AML-193 (cell line): ENCODE measurements around the gene DOCK6.

Experiments used
- DNase-seq, 2 experiments: peaks; one replicate each; lab custom pipeline; 2025; lab: John Stamatoyannopoulos, UW

The DOCK6 gene

GRCh38 chr19:11225172-11225571, 37.2 kb downstream of the DOCK6 start:
- no peak for DNase-seq

GRCh38 chr19:11224429-11224828, 37.9 kb downstream of the DOCK6 start:
- no peak for DNase-seq

GRCh38 chr19:11223200-11223599, 39.1 kb downstream of the DOCK6 start:
- DNase-seq, result no peak

- DNase-seq, result no peak
Observed at GRCh38 chr19:11221082-11221598, 41.2 kb downstream of the DOCK6 start.

GRCh38 chr19:11214387-11214786, 47.9 kb downstream of the DOCK6 start:
- DNase-seq, result no peak

GRCh38 chr19:11210656-11210928, 51.7 kb downstream of the DOCK6 start:
- no peak for DNase-seq

GRCh38 chr19:11209839-11210655, 52.3 kb downstream of the DOCK6 start:
- no peak for DNase-seq

- DNase-seq, result no peak
Observed at GRCh38 chr19:11208561-11209471, 53.5 kb downstream of the DOCK6 start.

- DNase-seq, result no peak
Observed at GRCh38 chr19:11205939-11206570, 56.3 kb downstream of the DOCK6 start.

GRCh38 chr19:11204943-11205349, 57.4 kb downstream of the DOCK6 start:
- DNase-seq, result peak; percentile 91

GRCh38 chr19:11204076-11204602, 58.2 kb downstream of the DOCK6 start:
- no peak for DNase-seq

- peak; percentile 34 to 38 for DNase-seq
Observed at GRCh38 chr19:11203194-11204075, 58.9 kb downstream of the DOCK6 start.

- DNase-seq, result no peak
Observed at GRCh38 chr19:11202488-11203193, 59.7 kb downstream of the DOCK6 start.

GRCh38 chr19:11201791-11202190, 60.5 kb downstream of the DOCK6 start:
- no peak for DNase-seq

- no peak for DNase-seq
Observed at GRCh38 chr19:11200931-11201330, 61.4 kb downstream of the DOCK6 start.

- DNase-seq, result no peak
Observed at GRCh38 chr19:11200015-11200574, 62.2 kb downstream of the DOCK6 start.

GRCh38 chr19:11199517-11199916, 62.8 kb downstream of the DOCK6 start:
- DNase-seq, result no peak

- no peak for DNase-seq
Observed at GRCh38 chr19:11198769-11199424, 63.4 kb downstream of the DOCK6 start.

GRCh38 chr19:11198175-11198534, 64.2 kb downstream of the DOCK6 start:
- DNase-seq, result no peak
